ENCODE data around the gene FGF9. TPM values are rescaled to one million over a fixed set of nuclear protein-coding genes. Genes with fewer than 3 reads are reported as not detected.

The FGF9 gene
- total RNA-seq, 3 donors from 2014 or later (not counting 1 experiment from before 2014, with no cell fraction given) = 0.28 to 1.2 (median 0.80) TPM

DNA sequence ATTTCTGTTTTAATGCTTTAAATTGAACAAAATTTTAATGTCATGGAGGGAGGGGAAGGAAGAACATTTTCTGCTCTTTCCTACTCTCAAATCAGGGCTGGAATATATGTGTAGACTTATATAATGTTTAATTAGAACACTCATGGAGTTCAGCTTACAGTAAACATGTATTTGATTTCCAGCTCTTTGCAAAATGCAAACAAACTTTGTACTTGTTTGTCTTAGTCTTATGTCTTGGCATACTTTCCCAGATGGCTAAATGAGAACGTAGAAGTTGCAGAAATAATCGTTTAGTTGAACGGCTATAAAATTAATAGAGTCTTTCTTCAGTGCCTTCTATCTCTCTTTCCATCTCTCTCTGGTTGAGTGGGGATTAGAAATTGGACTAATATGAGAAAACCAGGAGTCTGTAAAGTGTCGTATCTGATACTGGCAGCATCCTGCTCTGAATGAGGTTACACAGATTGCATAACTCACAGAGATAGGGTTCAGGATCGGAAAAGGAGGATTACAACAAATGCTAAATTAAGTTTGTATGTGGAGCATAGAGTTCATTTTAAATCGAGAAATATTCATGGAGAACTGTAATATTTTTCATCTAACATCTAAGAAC lies 82.3 kb downstream of the FGF9 start:
- Histone ChIP-seq H3K27ac (ENCODE audit: low read length) (no peak overlapping the region), H3K27me3 (ENCODE audit: control insufficient read depth, insufficient read depth, low read length) (no peaks in the 10 kb centered on the region), H3K4me3 (ENCODE audit: low read length) (no peak overlapping the region), H3K9me3 (ENCODE audit: control insufficient read depth, insufficient read depth, low read length) (no peaks in the 10 kb centered on the region), H3K4me1 (ENCODE audit: control insufficient read depth, insufficient read depth, low read length) (no peaks in the 10 kb centered on the region), H3K36me3 (ENCODE audit: control insufficient read depth, insufficient read depth, low read length) (no peaks in the 10 kb centered on the region)
- Mint-ChIP-seq H3K9me3 (no peaks in the 10 kb centered on the region), H3K4me3 (no peak overlapping the region), H3K27me3 (ENCODE audit: low read depth in 2 of 2) (peaks cover 10 to 16% of the 10 kb centered on the region in 2 donors), H3K4me1 (no peaks in the 10 kb centered on the region), H3K27ac (no peak overlapping the region), H3K36me3 (no peaks in the 10 kb centered on the region)
- ATAC-seq (no peak), DNase-seq (no peak)
- intact Hi-C loops (cut with micrococcal nuclease) = no loop called here
- 83% methylated on average over 3 of the region's 6 CpGs for WGBS (ENCODE audit: insufficient coverage)
- TF ChIP-seq, protein P1, sequence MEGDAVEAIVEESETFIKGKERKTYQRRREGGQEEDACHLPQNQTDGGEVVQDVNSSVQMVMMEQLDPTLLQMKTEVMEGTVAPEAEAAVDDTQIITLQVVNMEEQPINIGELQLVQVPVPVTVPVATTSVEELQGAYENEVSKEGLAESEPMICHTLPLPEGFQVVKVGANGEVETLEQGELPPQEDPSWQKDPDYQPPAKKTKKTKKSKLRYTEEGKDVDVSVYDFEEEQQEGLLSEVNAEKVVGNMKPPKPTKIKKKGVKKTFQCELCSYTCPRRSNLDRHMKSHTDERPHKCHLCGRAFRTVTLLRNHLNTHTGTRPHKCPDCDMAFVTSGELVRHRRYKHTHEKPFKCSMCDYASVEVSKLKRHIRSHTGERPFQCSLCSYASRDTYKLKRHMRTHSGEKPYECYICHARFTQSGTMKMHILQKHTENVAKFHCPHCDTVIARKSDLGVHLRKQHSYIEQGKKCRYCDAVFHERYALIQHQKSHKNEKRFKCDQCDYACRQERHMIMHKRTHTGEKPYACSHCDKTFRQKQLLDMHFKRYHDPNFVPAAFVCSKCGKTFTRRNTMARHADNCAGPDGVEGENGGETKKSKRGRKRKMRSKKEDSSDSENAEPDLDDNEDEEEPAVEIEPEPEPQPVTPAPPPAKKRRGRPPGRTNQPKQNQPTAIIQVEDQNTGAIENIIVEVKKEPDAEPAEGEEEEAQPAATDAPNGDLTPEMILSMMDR (IDR thresholded peaks at IDR 0.05) = no peak

Other genes with a start within 250 kb of the FGF9 start
- gene ZDHHC20, start 211.8 kb upstream of the FGF9 start, total RNA-seq = 100 to 1,000 TPM in 1 of 3 donors, 10 to 100 TPM in 2; 85.1 to 116 (median 93.4) TPM
- gene MICU2, start 66.9 kb upstream of the FGF9 start, total RNA-seq = 10 to 100 TPM; 40.2 to 47.1 (median 41.4) TPM